LNCaP clone FGC (cell line): Measurements from ENCODE around the gene SSTR3.

Experiments
- DNase-seq: peaks from one replicate; pipeline ENCODE4 v3.0.0-alpha.2; 2011; ENCODE audit warnings: low read depth
- H3K4me3 ChIP-seq: 2 replicates; pipeline ENCODE4 v1.5.1; 2011; ENCODE audit warnings: mild to moderate bottlenecking, low read depth, low read length, control low read depth
- CTCF ChIP-seq: IDR thresholded peaks from 2 replicates; pipeline ENCODE4 v1.5.1; 2012; ENCODE audit warnings: mild to moderate bottlenecking; ENCODE audit not compliant: control insufficient read depth, insufficient read depth; ENCODE audit errors: extremely low read depth

The SSTR3 gene

GRCh38 chr22:37165940-37166674, 46.2 kb downstream of the SSTR3 start:
- no peak for DNase-seq
- TF ChIP-seq CTCF, result no peak
- no peak overlapping the region for H3K4me3 ChIP-seq

- no peak for TF ChIP-seq CTCF
- no peak overlapping the region for H3K4me3 ChIP-seq
- no peak for DNase-seq
These were observed 47.2 kb downstream of the SSTR3 start for GRCh38 chr22:37165066-37165465.

GRCh38 chr22:37164505-37164887, 47.8 kb downstream of the SSTR3 start:
- no peak for TF ChIP-seq CTCF
- H3K4me3 ChIP-seq, result no peak overlapping the region
- DNase-seq, result no peak

GRCh38 chr22:37163575-37164504, 48.4 kb downstream of the SSTR3 start:
- H3K4me3 ChIP-seq, result no peak overlapping the region
- no peak for TF ChIP-seq CTCF
- no peak for DNase-seq

- H3K4me3 ChIP-seq, result no peak overlapping the region
- no peak for DNase-seq
- no peak for TF ChIP-seq CTCF
These were observed 49.2 kb downstream of the SSTR3 start for GRCh38 chr22:37163096-37163489.

GRCh38 chr22:37162221-37163095, 49.8 kb downstream of the SSTR3 start:
- no peak for TF ChIP-seq CTCF
- H3K4me3 ChIP-seq, result no peak overlapping the region
- DNase-seq, result no peak
